Umbilical cord (tissue), 2 donors: Measurements from ENCODE around the gene TMOD1. TPM values are rescaled to one million over a fixed set of nuclear protein-coding genes. Genes with fewer than 3 reads are reported as not detected.
A peak's percentile ranks its signal among the peaks of the same experiment; 100 is the strongest.

ENCODE experiments used
- DNase-seq: peaks from one replicate; pipeline ENCODE4 v3.0.0-alpha.2; 2015; ENCODE audit warnings: low spot score
- total RNA-seq: library from RNA; depleted of rRNA; stranded (reverse); fragments of >200 nt; gene quantifications from one replicate; pipeline ENCODE4 v1.2.3, GENCODE V29; 2014; ENCODE audit warnings: low replicate concordance; ENCODE audit not compliant: insufficient read depth

TMOD1 gene
- total RNA-seq, 1 donor from 2014 or later: 3.4 TPM

GRCh38 chr9:97632248-97632984 is 130.9 kb downstream of the TMOD1 start:
- DNase-seq: no peak

DNA sequence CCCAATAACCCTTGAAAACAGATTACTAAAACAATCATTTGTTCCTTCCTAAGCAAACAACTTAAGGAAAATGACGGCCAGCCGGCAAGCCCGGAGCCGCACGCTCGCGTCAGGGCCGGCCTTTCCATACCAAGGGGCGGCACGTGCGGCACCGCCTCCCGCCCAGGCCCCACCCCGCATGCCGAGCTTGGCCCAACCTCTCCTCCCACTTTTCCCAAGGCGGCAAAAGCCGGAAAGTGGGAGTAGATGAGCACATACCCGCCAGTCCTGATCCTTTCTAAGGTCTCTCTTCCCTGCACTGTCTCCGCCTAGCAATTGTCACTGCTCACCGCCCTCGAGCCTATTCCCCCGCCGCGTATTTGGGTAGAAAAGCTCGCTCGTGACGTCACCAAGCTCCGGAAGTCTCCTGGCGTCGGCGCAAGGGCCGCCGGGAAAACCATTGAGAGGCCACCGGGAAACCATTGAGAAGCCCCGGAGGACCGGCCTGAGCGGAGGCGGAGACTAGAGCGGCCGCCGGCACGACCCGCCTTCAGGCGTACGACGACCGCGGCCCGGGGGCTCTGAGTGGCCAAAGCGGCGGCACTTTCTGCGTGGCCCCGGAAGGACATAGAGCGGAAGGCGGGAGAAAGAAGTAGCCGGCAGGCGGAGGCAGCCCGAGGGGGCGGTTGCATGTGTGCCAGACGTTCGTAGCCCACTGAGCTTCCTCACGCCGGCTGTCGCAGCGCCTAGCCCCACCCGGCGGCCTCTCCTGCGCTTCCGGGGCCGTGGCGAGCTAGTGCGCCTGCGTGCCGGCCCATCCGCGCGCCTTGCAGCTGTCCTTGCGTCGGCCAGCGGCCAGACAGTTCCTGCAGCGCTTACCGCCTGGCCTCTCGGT is 131.8 kb downstream of the TMOD1 start, which contains the start of the genes NCBP1 and TSTD2:
Gene NCBP1 (plus strand): TSS at position 837 of the 874 bp plus-strand sequence. CDS start 61 bp downstream, outside the sequence.
Gene TSTD2 (minus strand): TSS at position 384 of the 874 bp plus-strand sequence. CDS start 5,806 bp downstream, outside the sequence.
- DNase-seq: peak; percentile 99

- no peak for DNase-seq
These were observed 132.5 kb downstream of the TMOD1 start for GRCh38 chr9:97633859-97634490.

GRCh38 chr9:97635026-97635425 is 133.6 kb downstream of the TMOD1 start:
- no peak for DNase-seq

DNA sequence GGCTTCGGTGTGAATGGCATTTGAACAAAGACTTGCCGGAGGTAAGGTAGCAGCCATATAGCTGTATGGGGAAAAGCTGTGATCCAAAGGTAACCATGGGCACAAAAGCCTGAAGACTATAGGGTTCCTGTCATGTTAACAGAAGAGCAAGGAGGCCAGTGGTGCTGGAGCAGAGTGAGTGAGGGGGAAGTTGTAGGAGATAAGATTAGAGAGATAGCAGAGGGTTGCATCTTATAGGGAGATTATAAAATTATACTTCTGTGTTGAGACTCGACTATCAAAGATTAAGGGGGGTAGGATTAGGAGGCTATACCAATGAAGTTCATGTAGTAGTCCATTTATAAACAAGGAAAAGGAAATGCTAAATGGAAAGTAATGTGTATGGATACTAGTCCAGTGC is 135.4 kb downstream of the TMOD1 start:
- no peak for DNase-seq

DNA sequence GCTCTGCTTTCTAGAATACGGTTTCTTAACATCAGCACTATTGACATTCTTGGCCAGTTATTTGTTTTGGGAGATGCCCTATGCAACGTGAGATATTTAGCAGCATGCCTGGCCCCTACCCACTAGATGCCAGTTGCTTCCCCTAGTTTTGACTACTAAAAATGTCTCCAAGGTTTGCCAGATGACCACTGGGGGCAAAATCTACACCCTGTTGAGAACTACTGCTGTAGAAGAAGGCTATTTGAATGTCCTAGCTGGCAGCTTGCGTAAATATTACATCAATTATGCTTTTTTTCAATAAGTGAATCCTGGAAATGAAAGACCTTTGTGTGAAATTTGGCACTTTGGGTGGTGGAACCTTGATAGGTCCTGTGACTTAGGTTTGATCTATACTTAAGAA is 137.2 kb downstream of the TMOD1 start:
- no peak for DNase-seq

GRCh38 chr9:97640325-97640724 is 138.9 kb downstream of the TMOD1 start:
- DNase-seq: no peak

GRCh38 chr9:97645720-97646119 is 144.3 kb downstream of the TMOD1 start:
- no peak for DNase-seq

GRCh38 chr9:97647996-97648395 is 146.5 kb downstream of the TMOD1 start:
- DNase-seq: no peak

Other genes starting within 250 kb of the TMOD1 start
- 13.0 TPM for gene CCDC180, start 194.0 kb upstream of the TMOD1 start, total RNA-seq
- 4.8 TPM for gene TDRD7, start 89.6 kb upstream of the TMOD1 start, total RNA-seq
- 17.6 TPM for gene TSTD2, start 131.7 kb downstream of the TMOD1 start, total RNA-seq
- gene NCBP1, start 132.2 kb downstream of the TMOD1 start, total RNA-seq: 25.3 TPM
- gene XPA, start 195.7 kb downstream of the TMOD1 start, total RNA-seq: 49.8 TPM